ENCODE results near the gene SPDYC. TPM values are rescaled to one million over a fixed set of nuclear protein-coding genes. Genes with fewer than 3 reads are reported as not detected.

SPDYC gene
- total and polyA plus RNA-seq, 2 of the 13 experiments (the other 11 are each of a cell fraction or from before 2014, with no cell fraction given), result 0.15 to 0.33 TPM

DNA sequence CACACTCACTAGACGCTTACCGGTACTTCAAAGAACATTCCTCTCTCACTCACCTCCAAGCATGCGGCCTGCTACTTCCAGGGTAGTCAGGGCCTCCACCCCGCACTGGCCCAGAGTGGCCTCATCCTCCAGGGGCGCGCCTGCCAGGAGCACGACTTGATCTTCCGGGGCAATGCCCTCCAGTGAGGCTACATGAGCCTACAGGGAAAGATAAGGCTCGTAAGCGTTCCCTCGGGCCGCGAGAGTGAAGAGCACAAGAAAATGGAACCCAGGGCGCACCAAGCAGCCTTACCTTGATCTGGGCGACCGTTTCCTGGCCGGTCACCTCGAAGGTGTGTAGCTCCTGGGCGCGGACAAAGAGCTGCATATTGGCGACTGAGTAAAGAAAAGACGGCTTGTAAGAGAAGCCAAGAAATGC lies 48.6 kb upstream of the SPDYC start (continued):
- no peak for TF ChIP-seq ZNF350 (CRISPR knock-in tag; IDR thresholded peaks at IDR 0.05; ENCODE audit: borderline replicate concordance, low read depth)
- TF ChIP-seq ZNF317 (CRISPR knock-in tag; IDR thresholded peaks at IDR 0.05), result 0 out of 2 replicates have a peak, but pooled peaks have one; percentile 20
- no peak for TF ChIP-seq ZFP62 (CRISPR knock-in tag; IDR thresholded peaks at IDR 0.05)
- no peak; the same call in 1 of the 2 replicates for TF ChIP-seq DMAP1 (CRISPR knock-in tag; IDR thresholded peaks at IDR 0.05)
- TF ChIP-seq, protein P1, sequence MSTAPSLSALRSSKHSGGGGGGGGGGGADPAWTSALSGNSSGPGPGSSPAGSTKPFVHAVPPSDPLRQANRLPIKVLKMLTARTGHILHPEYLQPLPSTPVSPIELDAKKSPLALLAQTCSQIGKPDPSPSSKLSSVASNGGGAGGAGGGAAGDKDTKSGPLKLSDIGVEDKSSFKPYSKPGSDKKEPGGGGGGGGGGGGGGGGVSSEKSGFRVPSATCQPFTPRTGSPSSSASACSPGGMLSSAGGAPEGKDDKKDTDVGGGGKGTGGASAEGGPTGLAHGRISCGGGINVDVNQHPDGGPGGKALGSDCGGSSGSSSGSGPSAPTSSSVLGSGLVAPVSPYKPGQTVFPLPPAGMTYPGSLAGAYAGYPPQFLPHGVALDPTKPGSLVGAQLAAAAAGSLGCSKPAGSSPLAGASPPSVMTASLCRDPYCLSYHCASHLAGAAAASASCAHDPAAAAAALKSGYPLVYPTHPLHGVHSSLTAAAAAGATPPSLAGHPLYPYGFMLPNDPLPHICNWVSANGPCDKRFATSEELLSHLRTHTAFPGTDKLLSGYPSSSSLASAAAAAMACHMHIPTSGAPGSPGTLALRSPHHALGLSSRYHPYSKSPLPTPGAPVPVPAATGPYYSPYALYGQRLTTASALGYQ (CRISPR knock-in tag; IDR thresholded peaks at IDR 0.05), result no peak
- TF ChIP-seq SIN3A (IDR thresholded peaks at IDR 0.05; ENCODE audit: borderline replicate concordance, low read depth, low read length), result no peak
- TF ChIP-seq, protein P2, sequence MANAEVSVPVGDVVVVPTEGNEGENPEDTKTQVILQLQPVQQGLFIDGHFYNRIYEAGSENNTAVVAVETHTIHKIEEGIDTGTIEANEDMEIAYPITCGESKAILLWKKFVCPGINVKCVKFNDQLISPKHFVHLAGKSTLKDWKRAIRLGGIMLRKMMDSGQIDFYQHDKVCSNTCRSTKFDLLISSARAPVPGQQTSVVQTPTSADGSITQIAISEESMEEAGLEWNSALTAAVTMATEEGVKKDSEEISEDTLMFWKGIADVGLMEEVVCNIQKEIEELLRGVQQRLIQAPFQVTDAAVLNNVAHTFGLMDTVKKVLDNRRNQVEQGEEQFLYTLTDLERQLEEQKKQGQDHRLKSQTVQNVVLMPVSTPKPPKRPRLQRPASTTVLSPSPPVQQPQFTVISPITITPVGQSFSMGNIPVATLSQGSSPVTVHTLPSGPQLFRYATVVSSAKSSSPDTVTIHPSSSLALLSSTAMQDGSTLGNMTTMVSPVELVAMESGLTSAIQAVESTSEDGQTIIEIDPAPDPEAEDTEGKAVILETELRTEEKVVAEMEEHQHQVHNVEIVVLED (CRISPR knock-in tag; IDR thresholded peaks at IDR 0.05; ENCODE audit: borderline replicate concordance), result no peak
- TF ChIP-seq TGIF2 (CRISPR knock-in tag; IDR thresholded peaks at IDR 0.05), result no peak
- TF ChIP-seq, protein P3, sequence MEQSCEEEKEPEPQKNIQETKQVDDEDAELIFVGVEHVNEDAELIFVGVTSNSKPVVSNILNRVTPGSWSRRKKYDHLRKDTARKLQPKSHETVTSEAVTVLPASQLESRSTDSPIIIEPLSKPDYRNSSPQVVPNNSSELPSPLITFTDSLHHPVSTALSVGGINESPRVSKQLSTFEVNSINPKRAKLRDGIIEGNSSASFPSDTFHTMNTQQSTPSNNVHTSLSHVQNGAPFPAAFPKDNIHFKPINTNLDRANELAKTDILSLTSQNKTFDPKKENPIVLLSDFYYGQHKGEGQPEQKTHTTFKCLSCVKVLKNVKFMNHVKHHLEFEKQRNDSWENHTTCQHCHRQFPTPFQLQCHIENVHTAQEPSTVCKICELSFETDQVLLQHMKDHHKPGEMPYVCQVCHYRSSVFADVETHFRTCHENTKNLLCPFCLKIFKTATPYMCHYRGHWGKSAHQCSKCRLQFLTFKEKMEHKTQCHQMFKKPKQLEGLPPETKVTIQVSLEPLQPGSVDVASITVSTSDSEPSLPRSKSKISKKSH (CRISPR knock-in tag; IDR thresholded peaks at IDR 0.05; ENCODE audit: borderline replicate concordance), result peak; percentile 5; the same call in 1 of the 2 replicates
- no peak for TF ChIP-seq ELF3 (CRISPR knock-in tag; IDR thresholded peaks at IDR 0.05)
- TF ChIP-seq FOXK2 (IDR thresholded peaks at IDR 0.05), result no peak
- TF ChIP-seq CTCF (CRISPR knock-in tag; IDR thresholded peaks at IDR 0.05), result peak; percentile 28; the same call in 1 of the 2 replicates
- TF ChIP-seq, protein P4, sequence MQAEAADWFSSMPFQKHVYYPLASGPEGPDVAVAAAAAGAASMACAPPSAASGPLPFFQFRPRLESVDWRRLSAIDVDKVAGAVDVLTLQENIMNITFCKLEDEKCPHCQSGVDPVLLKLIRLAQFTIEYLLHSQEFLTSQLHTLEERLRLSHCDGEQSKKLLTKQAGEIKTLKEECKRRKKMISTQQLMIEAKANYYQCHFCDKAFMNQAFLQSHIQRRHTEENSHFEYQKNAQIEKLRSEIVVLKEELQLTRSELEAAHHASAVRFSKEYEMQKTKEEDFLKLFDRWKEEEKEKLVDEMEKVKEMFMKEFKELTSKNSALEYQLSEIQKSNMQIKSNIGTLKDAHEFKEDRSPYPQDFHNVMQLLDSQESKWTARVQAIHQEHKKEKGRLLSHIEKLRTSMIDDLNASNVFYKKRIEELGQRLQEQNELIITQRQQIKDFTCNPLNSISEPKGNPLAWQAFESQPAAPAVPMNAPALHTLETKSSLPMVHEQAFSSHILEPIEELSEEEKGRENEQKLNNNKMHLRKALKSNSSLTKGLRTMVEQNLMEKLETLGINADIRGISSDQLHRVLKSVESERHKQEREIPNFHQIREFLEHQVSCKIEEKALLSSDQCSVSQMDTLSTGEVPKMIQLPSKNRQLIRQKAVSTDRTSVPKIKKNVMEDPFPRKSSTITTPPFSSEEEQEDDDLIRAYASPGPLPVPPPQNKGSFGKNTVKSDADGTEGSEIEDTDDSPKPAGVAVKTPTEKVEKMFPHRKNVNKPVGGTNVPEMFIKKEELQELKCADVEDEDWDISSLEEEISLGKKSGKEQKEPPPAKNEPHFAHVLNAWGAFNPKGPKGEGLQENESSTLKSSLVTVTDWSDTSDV (CRISPR knock-in tag; IDR thresholded peaks at IDR 0.05), result 0 out of 2 replicates have a peak, but pooled peaks have one; percentile 54
- no peak for TF ChIP-seq ZKSCAN5 (CRISPR knock-in tag; IDR thresholded peaks at IDR 0.05)
- TF ChIP-seq, protein P5, sequence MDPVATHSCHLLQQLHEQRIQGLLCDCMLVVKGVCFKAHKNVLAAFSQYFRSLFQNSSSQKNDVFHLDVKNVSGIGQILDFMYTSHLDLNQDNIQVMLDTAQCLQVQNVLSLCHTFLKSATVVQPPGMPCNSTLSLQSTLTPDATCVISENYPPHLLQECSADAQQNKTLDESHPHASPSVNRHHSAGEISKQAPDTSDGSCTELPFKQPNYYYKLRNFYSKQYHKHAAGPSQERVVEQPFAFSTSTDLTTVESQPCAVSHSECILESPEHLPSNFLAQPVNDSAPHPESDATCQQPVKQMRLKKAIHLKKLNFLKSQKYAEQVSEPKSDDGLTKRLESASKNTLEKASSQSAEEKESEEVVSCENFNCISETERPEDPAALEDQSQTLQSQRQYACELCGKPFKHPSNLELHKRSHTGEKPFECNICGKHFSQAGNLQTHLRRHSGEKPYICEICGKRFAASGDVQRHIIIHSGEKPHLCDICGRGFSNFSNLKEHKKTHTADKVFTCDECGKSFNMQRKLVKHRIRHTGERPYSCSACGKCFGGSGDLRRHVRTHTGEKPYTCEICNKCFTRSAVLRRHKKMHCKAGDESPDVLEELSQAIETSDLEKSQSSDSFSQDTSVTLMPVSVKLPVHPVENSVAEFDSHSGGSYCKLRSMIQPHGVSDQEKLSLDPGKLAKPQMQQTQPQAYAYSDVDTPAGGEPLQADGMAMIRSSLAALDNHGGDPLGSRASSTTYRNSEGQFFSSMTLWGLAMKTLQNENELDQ (CRISPR knock-in tag; IDR thresholded peaks at IDR 0.05; ENCODE audit: borderline replicate concordance), result no peak
- peak; percentile 8; the same call in 1 of the 2 replicates for TF ChIP-seq TOPORS (CRISPR knock-in tag; IDR thresholded peaks at IDR 0.05)

All from HepG2 (cell line).